Measurements from ENCODE around the gene GRM2.

GRM2 gene

GRCh38 chr3:51678641-51679040 lies 28.2 kb upstream of the GRM2 start:
- ChIA-PET POLR2A (no interaction called here), CTCF (interaction anchor here (1.2 kb wide), 2 partner anchors 9 to 289 kb away, joined by 4 read pairs; no protein-coding TSS in a partner anchor)
- TF ChIP-seq ELF4 (IDR thresholded peaks at IDR 0.05), result no peak
- no peak for TF ChIP-seq PKNOX1 (IDR thresholded peaks at IDR 0.05)
- TF ChIP-seq ARNT (IDR thresholded peaks at IDR 0.05), result no peak
- TF ChIP-seq TARDBP (IDR thresholded peaks at IDR 0.05), result no peak
- TF ChIP-seq FOXM1 (IDR thresholded peaks at IDR 0.05; ENCODE audit: borderline replicate concordance), result no peak
- no peak for DNase-seq (ENCODE audit: extremely low spot score)

- CTCF ChIA-PET, result interaction anchor here (0.9 to 1.2 kb wide), 3 partner anchors 9 to 1018 kb away, joined by 3 to 4 read pairs (median 4); no protein-coding TSS in a partner anchor
- no peak for TF ChIP-seq L3MBTL2 (conservative IDR thresholded peaks at IDR 0.05)
- no peak for TF ChIP-seq TARDBP (IDR thresholded peaks at IDR 0.05)
- TF ChIP-seq SUZ12 (IDR thresholded peaks at IDR 0.05), result no peak
- TF ChIP-seq CTBP1 (IDR thresholded peaks at IDR 0.05; ENCODE audit: borderline replicate concordance), result no peak
- TF ChIP-seq HDGF (IDR thresholded peaks at IDR 0.05; ENCODE audit: borderline replicate concordance), result no peak
- TF ChIP-seq BHLHE40 (IDR thresholded peaks at IDR 0.05; ENCODE audit: borderline replicate concordance), result no peak
- no peak for TF ChIP-seq ELF4 (IDR thresholded peaks at IDR 0.05)
- no peak for TF ChIP-seq ARNT (IDR thresholded peaks at IDR 0.05)
- no peak for TF ChIP-seq FOXM1 (IDR thresholded peaks at IDR 0.05; ENCODE audit: borderline replicate concordance)
- POLR2A ChIA-PET, result interaction anchor here (3.6 kb wide), 1 partner anchor 179 kb away, joined by 29 read pairs; the partner anchor contains the start of gene DCAF1
- no peak for DNase-seq (ENCODE audit: extremely low spot score)
Measured at GRCh38 chr3:51679318-51679717, 27.6 kb upstream of the GRM2 start.

GRCh38 chr3:51679777-51680176 lies 27.1 kb upstream of the GRM2 start:
- ChIA-PET POLR2A (interaction anchor here (1.3 to 3.6 kb wide), 2 partner anchors 14 to 179 kb away, joined by 4 to 29 read pairs; partner anchors contain the start of gene DCAF1), CTCF (interaction anchor here (0.9 to 1.2 kb wide), 3 partner anchors 10 to 1018 kb away, joined by 3 to 4 read pairs (median 4); no protein-coding TSS in a partner anchor)

GRCh38 chr3:51680196-51680595 lies 26.7 kb upstream of the GRM2 start:
- no peak for TF ChIP-seq ZNF384 (IDR thresholded peaks at IDR 0.05)
- TF ChIP-seq BHLHE40 (IDR thresholded peaks at IDR 0.05; ENCODE audit: borderline replicate concordance), result no peak
- no peak for TF ChIP-seq TARDBP (IDR thresholded peaks at IDR 0.05)
- TF ChIP-seq ELF4 (IDR thresholded peaks at IDR 0.05), result no peak
- no peak for TF ChIP-seq CTBP1 (IDR thresholded peaks at IDR 0.05; ENCODE audit: borderline replicate concordance)
- no peak for TF ChIP-seq FOXK2 (IDR thresholded peaks at IDR 0.05)
- TF ChIP-seq SP1 (IDR thresholded peaks at IDR 0.05), result no peak
- no peak for TF ChIP-seq SUZ12 (IDR thresholded peaks at IDR 0.05)
- no peak for TF ChIP-seq ARNT (IDR thresholded peaks at IDR 0.05)
- TF ChIP-seq FOXA1 (IDR thresholded peaks at IDR 0.05), result no peak
- no peak for TF ChIP-seq L3MBTL2 (conservative IDR thresholded peaks at IDR 0.05)
- TF ChIP-seq LEF1 (IDR thresholded peaks at IDR 0.05; ENCODE audit: borderline replicate concordance), result no peak
- no peak for TF ChIP-seq HDGF (IDR thresholded peaks at IDR 0.05; ENCODE audit: borderline replicate concordance)
- TF ChIP-seq FOXM1 (IDR thresholded peaks at IDR 0.05; ENCODE audit: borderline replicate concordance), result no peak
- no peak for TF ChIP-seq PKNOX1 (IDR thresholded peaks at IDR 0.05)
- no peak for DNase-seq (ENCODE audit: extremely low spot score)
- ChIA-PET POLR2A (interaction anchor here (1.3 to 3.6 kb wide), 2 partner anchors 15 to 180 kb away, joined by 4 to 29 read pairs; partner anchors contain the start of gene DCAF1), CTCF (no interaction called here)

More at GRCh38 chr3:51679777-51680176, 27.1 kb upstream of the GRM2 start:
- TF ChIP-seq NFRKB (IDR thresholded peaks at IDR 0.05) (no peak), FOXM1 (IDR thresholded peaks at IDR 0.05; ENCODE audit: borderline replicate concordance) (no peak), ZNF384 (IDR thresholded peaks at IDR 0.05) (no peak), HDGF (IDR thresholded peaks at IDR 0.05; ENCODE audit: borderline replicate concordance) (no peak), L3MBTL2 (conservative IDR thresholded peaks at IDR 0.05) (no peak), ARNT (IDR thresholded peaks at IDR 0.05) (no peak), ELF4 (IDR thresholded peaks at IDR 0.05) (no peak), CTBP1 (IDR thresholded peaks at IDR 0.05; ENCODE audit: borderline replicate concordance) (no peak), FOXK2 (IDR thresholded peaks at IDR 0.05) (no peak), SUZ12 (IDR thresholded peaks at IDR 0.05) (no peak), LEF1 (IDR thresholded peaks at IDR 0.05; ENCODE audit: borderline replicate concordance) (no peak), PKNOX1 (IDR thresholded peaks at IDR 0.05) (no peak), SP1 (IDR thresholded peaks at IDR 0.05) (no peak), BHLHE40 (IDR thresholded peaks at IDR 0.05; ENCODE audit: borderline replicate concordance) (no peak), FOXA1 (IDR thresholded peaks at IDR 0.05) (no peak)
- DNase-seq (ENCODE audit: extremely low spot score), result no peak

GRCh38 chr3:51680663-51681230 lies 26.1 kb upstream of the GRM2 start:
- POLR2A ChIA-PET, result interaction anchor here (1.3 to 3.6 kb wide), 3 partner anchors 9 to 180 kb away, joined by 4 to 29 read pairs (median 16); partner anchors contain the start of genes DCAF1 and TEX264
- CTCF ChIA-PET, result interaction anchor here (1.0 to 2.1 kb wide), 4 partner anchors 9 to 291 kb away, joined by 3 to 19 read pairs (median 10); partner anchors contain the start of gene TEX264
- DNase-seq (ENCODE audit: extremely low spot score), result no peak
- TF ChIP-seq FOXA1 (IDR thresholded peaks at IDR 0.05) (no peak), L3MBTL2 (conservative IDR thresholded peaks at IDR 0.05) (no peak), FOXK2 (IDR thresholded peaks at IDR 0.05) (no peak), TARDBP (IDR thresholded peaks at IDR 0.05) (no peak), ARNT (IDR thresholded peaks at IDR 0.05) (no peak), FOXM1 (IDR thresholded peaks at IDR 0.05; ENCODE audit: borderline replicate concordance) (no peak), SP1 (IDR thresholded peaks at IDR 0.05) (no peak), BHLHE40 (IDR thresholded peaks at IDR 0.05; ENCODE audit: borderline replicate concordance) (no peak), PKNOX1 (IDR thresholded peaks at IDR 0.05) (no peak), NFRKB (IDR thresholded peaks at IDR 0.05) (no peak), ELF4 (IDR thresholded peaks at IDR 0.05) (no peak), SUZ12 (IDR thresholded peaks at IDR 0.05) (no peak), ZNF384 (IDR thresholded peaks at IDR 0.05) (no peak)
